Spinal cord (tissue), 10 donors: ENCODE results near the gene CYP8B1. TPM values are rescaled to one million over a fixed set of nuclear protein-coding genes. Genes with fewer than 3 reads are reported as not detected.

ENCODE experiments used
- DNase-seq, 6 donors: peaks; one replicate each; pipeline versions ENCODE4 v3.0.0 to v3.0.0-alpha.2; 2013 to 2015; ENCODE audit warnings: low spot score in 6 of 6, low read depth in 4 of 6
- H3K27ac ChIP-seq: one replicate; pipeline ENCODE4 v1.5.1; 2013; ENCODE audit warnings: low read depth, low read length, control low read depth
- H3K27me3 ChIP-seq: one replicate; pipeline ENCODE4 v1.6.1; 2013; ENCODE audit warnings: low read length; ENCODE audit not compliant: control insufficient read depth, insufficient read depth
- H3K36me3 ChIP-seq: one replicate; pipeline ENCODE4 v1.6.1; 2013; ENCODE audit warnings: low read length; ENCODE audit not compliant: control insufficient read depth, insufficient read depth
- H3K4me1 ChIP-seq: one replicate; pipeline ENCODE4 v1.6.1; 2013; ENCODE audit warnings: low read length; ENCODE audit not compliant: control insufficient read depth, insufficient read depth
- H3K4me3 ChIP-seq: one replicate; pipeline ENCODE4 v1.5.1; 2013; ENCODE audit warnings: low read depth, low read length, control low read depth
- H3K9me3 ChIP-seq: one replicate; pipeline ENCODE4 v1.6.1; 2013; ENCODE audit warnings: low read length; ENCODE audit not compliant: control insufficient read depth, insufficient read depth
- WGBS: methylation state at CpG from one replicate; pipeline ENCODE4 v1.1.5; 2013; ENCODE audit warnings: missing lambda C conversion rate; ENCODE audit not compliant: insufficient coverage; 5-methylcytosine and 5-hydroxymethylcytosine counted together
- polyA plus RNA-seq, 2 donors: library from polyadenylated mRNA; unstranded; fragments of 120-200 nt; gene quantifications; one replicate each; pipeline ENCODE4 v1.2.1, GENCODE V29; 2013; ENCODE audit not compliant: insufficient read length in 2 of 2
- total RNA-seq, 2 donors: library from RNA; depleted of rRNA in 1 of 2; stranded (reverse); fragments of 120-200 nt in 1 of 2; fragments of >200 nt in 1 of 2; gene quantifications; one replicate each; pipeline versions ENCODE4 v1.2.3 to v1.2.4, GENCODE V29; 2013 to 2014
- donor health status: healthy.

The CYP8B1 gene
- total and polyA plus RNA-seq, 4 donors, result 0.08 to 0.09 TPM; not detected in 2

DNA sequence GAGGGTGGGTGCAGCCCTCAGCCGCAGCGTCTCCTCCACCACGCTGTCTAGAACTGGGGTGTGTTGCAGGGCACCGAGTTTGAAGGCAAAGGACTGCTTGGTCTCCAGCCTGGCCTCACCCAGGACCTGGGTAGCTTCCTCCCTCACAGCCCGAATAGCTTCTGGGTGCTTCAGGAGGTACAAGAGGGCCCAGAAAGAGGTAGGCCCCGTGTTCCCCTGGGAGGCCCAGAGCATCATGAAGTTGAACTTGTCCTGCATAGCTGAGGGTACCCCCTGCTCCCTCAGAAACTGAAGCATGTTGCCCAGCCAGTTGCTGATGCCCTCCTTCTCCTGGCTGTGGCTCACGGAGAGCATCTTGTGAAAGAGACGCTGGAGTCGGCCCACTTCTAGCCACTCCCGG lies 930 bp downstream of the CYP8B1 start:
- no peak for DNase-seq
- no peak overlapping the region for H3K27ac ChIP-seq
- no peaks in the 10 kb centered on the region for H3K9me3 ChIP-seq
- peaks cover 15% of the 10 kb centered on the region for H3K4me1 ChIP-seq
- 91% methylated on average over 10 of the region's 10 CpGs for WGBS
- no peaks in the 10 kb centered on the region for H3K36me3 ChIP-seq
- H3K4me3 ChIP-seq, result no peak overlapping the region
- H3K27me3 ChIP-seq, result no peaks in the 10 kb centered on the region

DNA sequence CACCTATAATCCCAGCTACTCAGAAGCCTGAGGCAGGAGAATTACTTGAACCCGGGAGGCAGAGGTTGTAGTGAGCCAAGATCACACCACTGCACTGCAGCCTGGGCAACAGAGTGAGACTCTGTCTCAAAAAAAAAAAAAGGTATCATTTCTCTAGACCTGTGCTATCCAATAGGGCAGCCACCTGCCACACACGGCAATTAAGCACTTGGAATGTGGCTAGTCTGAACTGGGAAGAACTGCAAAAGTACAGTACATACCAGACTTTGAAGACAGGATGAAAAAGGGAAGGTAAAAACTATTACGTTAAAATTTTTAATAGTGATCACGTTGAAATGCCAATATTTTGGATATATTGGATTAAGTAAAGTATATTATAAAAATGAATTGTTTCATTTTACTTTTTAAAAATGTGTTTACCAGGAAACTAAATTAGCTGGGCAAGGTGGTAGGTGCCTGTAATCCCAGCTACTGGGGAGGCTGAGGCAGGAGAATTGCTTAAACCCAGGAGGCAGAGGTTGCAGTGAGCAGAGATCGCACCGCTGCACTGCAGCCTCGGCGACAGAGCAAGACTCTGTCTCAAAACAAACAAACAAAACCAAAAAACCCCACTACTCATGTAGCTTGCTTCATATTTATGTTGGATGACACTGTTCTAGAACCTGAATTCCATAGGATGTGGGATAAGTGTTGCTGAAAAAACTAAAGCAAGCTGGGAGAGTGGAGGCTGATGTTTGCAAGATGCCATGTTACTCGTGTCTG lies 2.3 kb downstream of the CYP8B1 start:
- peaks cover 15% of the 10 kb centered on the region for H3K4me1 ChIP-seq
- no peaks in the 10 kb centered on the region for H3K9me3 ChIP-seq
- no peaks in the 10 kb centered on the region for H3K36me3 ChIP-seq
- H3K27ac ChIP-seq, result no peak overlapping the region
- H3K27me3 ChIP-seq, result no peaks in the 10 kb centered on the region
- no peak overlapping the region for H3K4me3 ChIP-seq
- no peak for DNase-seq
- 80% methylated on average over 1 of the region's 9 CpGs for WGBS

DNA sequence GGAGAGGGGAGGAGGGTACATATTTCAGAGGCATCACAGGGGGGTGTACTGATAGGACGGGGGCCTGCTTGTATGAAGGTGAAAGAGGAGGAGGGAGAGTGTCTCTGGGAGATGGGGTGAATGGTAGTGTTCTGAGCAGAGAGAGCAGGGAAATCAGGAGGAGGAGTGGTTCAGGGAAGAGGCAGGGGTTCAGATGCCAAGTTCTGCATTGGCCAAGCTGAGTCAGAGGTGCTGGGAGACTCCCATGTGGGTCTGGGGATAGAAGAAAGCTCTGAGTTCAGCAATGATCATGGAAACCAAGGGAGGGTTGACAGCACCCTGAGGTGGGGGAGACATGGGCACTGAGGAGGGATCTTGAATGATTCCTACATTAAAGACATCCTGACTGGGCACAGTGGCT lies 3.0 kb downstream of the CYP8B1 start:
- Histone ChIP-seq H3K4me1 (peaks cover 15% of the 10 kb centered on the region), H3K27ac (no peak overlapping the region), H3K36me3 (no peaks in the 10 kb centered on the region), H3K4me3 (no peak overlapping the region), H3K27me3 (no peaks in the 10 kb centered on the region), H3K9me3 (no peaks in the 10 kb centered on the region)
- no peak for DNase-seq
- WGBS, result 73% methylated on average over 1 of the region's 1 CpG

DNA sequence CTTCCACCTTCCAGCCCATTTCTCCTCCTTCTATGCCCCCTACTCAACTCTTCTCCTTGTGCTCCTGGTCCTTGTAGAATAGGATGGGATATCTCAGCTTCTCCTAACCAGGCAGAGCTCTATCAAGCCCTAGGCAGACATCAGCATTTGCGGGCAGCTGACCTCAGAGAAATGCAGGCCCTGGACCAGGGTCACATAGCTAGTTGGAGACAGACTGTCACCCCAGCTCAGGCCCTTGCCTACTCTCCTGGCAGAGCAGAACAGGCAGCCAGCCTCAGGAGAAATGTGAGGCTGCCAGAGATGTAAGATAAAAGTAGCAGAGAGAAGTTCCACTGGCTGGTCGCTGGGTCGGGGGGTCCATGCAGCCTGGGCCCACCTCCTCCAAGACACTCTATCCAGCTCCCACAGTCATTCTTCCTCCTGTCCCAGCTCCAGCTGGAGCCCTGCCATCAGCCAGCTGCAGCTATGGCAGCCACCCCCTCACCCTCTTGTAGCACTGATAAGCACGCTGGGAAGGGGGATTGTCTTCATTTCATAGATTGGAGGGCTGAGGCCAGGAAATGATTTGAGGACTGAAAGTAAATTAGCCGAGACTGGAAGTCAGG lies 4.0 kb downstream of the CYP8B1 start:
- no peaks in the 10 kb centered on the region for H3K27me3 ChIP-seq
- WGBS, result 59% methylated on average over 3 of the region's 5 CpGs

DNA sequence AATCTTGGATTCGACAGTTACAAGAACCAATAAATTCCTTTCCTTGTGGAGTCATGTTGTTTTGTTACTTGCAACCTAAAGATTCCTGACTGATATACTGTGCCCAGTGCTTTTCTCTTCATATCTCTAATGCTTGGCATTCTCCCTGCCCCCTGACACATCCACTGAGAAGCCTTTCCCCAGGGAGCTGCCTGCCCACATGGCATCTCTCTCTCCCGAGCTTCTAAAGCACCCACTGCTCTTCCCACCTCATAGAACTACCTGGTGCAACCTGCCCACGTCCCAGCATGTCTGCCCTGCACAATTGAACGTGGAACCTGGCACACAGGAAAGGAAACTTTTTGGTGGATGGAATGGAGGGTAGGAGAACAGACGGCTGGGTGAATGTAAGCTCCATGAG lies 6.8 kb downstream of the CYP8B1 start:
- Histone ChIP-seq H3K9me3 (no peaks in the 10 kb centered on the region), H3K4me3 (no peak overlapping the region), H3K27ac (no peak overlapping the region), H3K4me1 (peaks cover 10% of the 10 kb centered on the region), H3K36me3 (no peaks in the 10 kb centered on the region), H3K27me3 (no peaks in the 10 kb centered on the region)
- 85% methylated on average over 4 of the region's 5 CpGs for WGBS
- DNase-seq, result no peak

More for the DNA sequence above, 4.0 kb downstream of the CYP8B1 start:
- Histone ChIP-seq H3K36me3 (no peaks in the 10 kb centered on the region), H3K4me3 (no peak overlapping the region), H3K4me1 (peaks cover 11% of the 10 kb centered on the region), H3K27ac (no peak overlapping the region), H3K9me3 (no peaks in the 10 kb centered on the region)
- DNase-seq, result peak in 2 of 6 donors; percentile 62 to 73

DNA sequence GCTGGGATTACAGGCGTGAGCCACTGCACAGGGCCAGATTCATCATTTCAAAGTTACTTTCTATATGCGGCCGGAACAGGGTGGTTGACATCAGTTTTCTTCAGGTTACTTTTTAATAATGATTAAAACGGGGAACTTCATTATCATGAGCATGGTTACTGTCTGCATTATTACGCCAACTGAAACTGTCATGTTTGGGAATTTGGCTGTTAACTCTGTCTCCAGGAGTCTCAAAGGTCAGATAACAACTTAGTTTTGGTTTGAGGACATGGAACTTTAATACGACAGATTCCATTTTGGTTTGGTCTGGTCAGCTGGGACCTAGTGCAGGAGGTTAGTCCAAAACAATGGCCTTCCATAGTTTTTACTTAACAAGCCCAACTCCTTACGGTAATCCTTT lies 8.5 kb downstream of the CYP8B1 start:
- WGBS, result 99% methylated on average over 7 of the region's 7 CpGs
- H3K27me3 ChIP-seq, result no peaks in the 10 kb centered on the region
- no peak overlapping the region for H3K27ac ChIP-seq
- H3K36me3 ChIP-seq, result no peaks in the 10 kb centered on the region
- no peak overlapping the region for H3K4me3 ChIP-seq
- no peak for DNase-seq
- no peaks in the 10 kb centered on the region for H3K9me3 ChIP-seq
- peaks cover 9% of the 10 kb centered on the region for H3K4me1 ChIP-seq

DNA sequence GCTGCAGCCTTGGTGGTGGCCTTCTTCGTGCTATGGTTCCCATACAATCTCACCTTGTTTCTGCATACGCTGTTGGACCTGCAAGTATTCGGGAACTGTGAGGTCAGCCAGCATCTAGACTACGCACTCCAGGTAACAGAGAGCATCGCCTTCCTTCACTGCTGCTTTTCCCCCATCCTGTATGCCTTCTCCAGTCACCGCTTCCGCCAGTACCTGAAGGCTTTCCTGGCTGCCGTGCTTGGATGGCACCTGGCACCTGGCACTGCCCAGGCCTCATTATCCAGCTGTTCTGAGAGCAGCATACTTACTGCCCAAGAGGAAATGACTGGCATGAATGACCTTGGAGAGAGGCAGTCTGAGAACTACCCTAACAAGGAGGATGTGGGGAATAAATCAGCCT lies 10.4 kb downstream of the CYP8B1 start:
- H3K4me1 ChIP-seq, result no peaks in the 10 kb centered on the region
- H3K9me3 ChIP-seq, result no peaks in the 10 kb centered on the region
- H3K36me3 ChIP-seq, result no peaks in the 10 kb centered on the region
- DNase-seq, result no peak
- 97% methylated on average over 8 of the region's 8 CpGs for WGBS
- H3K27me3 ChIP-seq, result no peaks in the 10 kb centered on the region
- no peak overlapping the region for H3K4me3 ChIP-seq
- no peak overlapping the region for H3K27ac ChIP-seq

DNA sequence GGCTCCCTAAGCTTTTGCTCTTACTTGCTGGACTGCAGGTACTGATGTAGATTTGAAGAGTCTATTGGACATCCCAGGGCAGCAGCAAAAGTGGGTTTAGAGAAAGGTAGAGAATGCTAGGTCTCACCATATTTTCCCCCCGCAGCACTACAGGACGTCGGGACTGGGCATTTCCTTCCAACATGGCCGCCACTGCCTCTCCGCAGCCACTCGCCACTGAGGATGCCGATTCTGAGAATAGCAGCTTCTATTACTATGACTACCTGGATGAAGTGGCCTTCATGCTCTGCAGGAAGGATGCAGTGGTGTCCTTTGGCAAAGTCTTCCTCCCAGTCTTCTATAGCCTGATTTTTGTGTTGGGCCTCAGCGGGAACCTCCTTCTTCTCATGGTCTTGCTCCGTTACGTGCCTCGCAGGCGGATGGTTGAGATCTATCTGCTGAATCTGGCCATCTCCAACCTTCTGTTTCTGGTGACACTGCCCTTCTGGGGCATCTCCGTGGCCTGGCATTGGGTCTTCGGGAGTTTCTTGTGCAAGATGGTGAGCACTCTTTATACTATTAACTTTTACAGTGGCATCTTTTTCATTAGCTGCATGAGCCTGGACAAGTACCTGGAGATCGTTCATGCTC lies 11.2 kb downstream of the CYP8B1 start:
- H3K4me1 ChIP-seq, result no peaks in the 10 kb centered on the region
- H3K36me3 ChIP-seq, result no peaks in the 10 kb centered on the region
- H3K4me3 ChIP-seq, result no peak overlapping the region
- DNase-seq, result no peak
- H3K27ac ChIP-seq, result no peak overlapping the region
- WGBS, result 96% methylated on average over 14 of the region's 15 CpGs
- no peaks in the 10 kb centered on the region for H3K27me3 ChIP-seq
- no peaks in the 10 kb centered on the region for H3K9me3 ChIP-seq

DNA sequence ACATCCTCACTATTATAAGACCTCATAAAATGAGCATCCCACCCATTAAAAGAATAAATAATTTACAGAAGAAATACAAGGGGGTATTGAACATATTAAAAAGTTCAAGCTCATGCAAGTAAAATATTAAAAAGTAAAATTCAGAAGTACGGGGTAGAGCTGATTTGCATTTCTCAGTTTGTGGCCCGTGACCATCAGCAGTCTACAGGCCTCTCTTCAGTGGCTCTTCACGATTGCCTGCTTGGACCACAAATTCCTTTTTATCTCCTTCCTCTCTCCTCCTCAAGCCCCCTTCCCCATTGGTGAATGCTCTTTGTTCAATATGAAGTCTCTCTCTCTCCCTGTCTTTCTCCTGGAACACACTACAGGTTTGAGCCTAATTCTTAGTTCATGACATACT lies 19.1 kb downstream of the CYP8B1 start:
- no peak overlapping the region for H3K27ac ChIP-seq
- no peaks in the 10 kb centered on the region for H3K9me3 ChIP-seq
- no peak for DNase-seq
- WGBS, result 95% methylated on average over 3 of the region's 3 CpGs
- no peaks in the 10 kb centered on the region for H3K4me1 ChIP-seq
- no peaks in the 10 kb centered on the region for H3K36me3 ChIP-seq
- H3K4me3 ChIP-seq, result no peak overlapping the region
- H3K27me3 ChIP-seq, result no peaks in the 10 kb centered on the region
